GM12864 (cell line): Measurements from ENCODE around the gene USP48.

ENCODE experiments used
- DNase-seq: peaks from one replicate; pipeline ENCODE4 v3.0.0-alpha.2; 2011; ENCODE audit warnings: low read depth
- H3K4me3 ChIP-seq: 2 replicates; pipeline ENCODE4 v1.5.1; 2011; ENCODE audit warnings: mild to moderate bottlenecking, low read depth, low read length, control low read depth
- TF ChIP-seq, protein P1 (sequence below): IDR thresholded peaks from 2 replicates; pipeline ENCODE4 v1.5.1; 2011; ENCODE audit warnings: low read depth, mild to moderate bottlenecking, moderate library complexity, low read length, control low read depth, inconsistent platforms; ENCODE audit errors: missing control alignments

The USP48 gene

DNA sequence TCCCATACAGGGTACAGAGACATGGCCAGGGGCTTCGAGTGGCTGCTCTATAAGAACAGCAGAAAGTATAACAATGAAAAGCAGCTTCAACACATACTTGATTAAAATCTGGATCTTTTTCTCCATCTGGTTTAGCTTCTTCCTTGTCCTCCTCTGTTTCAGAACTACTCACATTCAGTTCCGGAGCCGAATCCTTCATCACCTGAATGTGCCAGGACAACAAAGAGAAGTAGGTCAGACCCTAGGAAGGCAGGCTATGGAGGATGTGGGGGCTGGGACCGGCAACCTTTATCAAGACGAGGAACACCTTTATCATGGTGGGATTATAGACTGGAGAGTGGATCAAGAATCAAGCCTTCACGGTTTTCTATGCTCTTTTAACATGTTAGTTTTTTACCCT, 81.5 kb downstream of the USP48 start:
- TF ChIP-seq, protein P1, sequence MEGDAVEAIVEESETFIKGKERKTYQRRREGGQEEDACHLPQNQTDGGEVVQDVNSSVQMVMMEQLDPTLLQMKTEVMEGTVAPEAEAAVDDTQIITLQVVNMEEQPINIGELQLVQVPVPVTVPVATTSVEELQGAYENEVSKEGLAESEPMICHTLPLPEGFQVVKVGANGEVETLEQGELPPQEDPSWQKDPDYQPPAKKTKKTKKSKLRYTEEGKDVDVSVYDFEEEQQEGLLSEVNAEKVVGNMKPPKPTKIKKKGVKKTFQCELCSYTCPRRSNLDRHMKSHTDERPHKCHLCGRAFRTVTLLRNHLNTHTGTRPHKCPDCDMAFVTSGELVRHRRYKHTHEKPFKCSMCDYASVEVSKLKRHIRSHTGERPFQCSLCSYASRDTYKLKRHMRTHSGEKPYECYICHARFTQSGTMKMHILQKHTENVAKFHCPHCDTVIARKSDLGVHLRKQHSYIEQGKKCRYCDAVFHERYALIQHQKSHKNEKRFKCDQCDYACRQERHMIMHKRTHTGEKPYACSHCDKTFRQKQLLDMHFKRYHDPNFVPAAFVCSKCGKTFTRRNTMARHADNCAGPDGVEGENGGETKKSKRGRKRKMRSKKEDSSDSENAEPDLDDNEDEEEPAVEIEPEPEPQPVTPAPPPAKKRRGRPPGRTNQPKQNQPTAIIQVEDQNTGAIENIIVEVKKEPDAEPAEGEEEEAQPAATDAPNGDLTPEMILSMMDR = no peak
- DNase-seq = no peak
- no peak overlapping the region for H3K4me3 ChIP-seq

DNA sequence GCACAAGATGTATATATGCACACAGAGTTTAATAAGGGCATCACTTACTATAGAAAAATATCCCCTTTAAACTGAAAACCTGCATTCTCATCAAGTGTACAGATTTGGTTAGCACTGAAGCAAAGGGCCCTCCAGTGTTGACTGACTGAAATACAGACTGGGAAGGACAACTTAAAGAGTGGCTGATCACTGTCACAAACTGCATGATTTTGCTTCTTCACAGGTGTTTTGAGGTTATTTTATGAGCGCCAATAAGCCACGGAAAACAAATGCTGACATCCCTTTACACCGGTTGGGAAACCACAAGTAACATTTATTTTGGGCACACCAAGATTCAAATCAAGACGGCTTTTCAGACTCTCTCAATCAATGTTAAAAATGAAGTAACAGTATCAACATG, 82.9 kb downstream of the USP48 start:
- DNase-seq = no peak
- no peak overlapping the region for H3K4me3 ChIP-seq
- TF ChIP-seq, protein P1 = no peak

DNA sequence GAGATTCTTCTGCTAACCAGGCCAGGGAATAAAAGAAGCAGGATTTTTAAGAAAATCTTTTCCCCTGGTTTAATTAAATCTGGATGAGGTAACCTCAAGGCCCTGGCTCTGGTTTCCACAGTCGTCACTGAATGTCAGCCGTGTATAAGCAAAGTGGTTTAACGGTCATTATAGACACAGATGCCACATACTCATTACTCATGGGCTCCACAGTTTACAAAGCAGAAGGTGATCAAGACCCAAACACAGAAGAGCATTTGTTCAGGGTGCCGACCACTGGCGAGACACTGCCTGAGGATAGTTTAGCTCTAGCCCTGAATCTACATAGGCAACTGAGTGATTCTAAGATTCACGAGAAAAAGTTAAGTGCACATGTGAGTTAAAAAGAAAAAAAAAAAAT, 86.0 kb downstream of the USP48 start:
- no peak for DNase-seq

DNA sequence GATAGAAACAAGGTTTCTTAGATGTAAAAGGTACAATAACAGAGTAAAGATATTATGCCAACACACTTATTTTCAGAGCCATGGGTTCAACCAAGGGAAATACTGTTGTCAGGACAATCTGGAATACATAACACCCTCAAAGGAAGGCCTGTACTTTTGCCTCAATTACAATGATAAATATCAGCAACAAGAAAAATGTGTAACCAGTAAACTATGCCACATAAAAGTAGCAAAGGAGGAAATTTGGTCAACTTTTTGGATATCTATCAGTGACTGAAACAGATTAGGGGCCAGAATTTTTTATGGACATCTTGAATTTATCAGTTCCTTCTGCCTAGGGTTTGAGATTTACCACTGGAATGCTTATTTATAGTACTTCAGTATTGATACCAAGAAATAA, 89.2 kb downstream of the USP48 start:
- DNase-seq = no peak
- TF ChIP-seq, protein P1 = no peak
- H3K4me3 ChIP-seq = no peak overlapping the region

More for the DNA sequence above, 86.0 kb downstream of the USP48 start:
- TF ChIP-seq, protein P1 = no peak
- no peak overlapping the region for H3K4me3 ChIP-seq

DNA sequence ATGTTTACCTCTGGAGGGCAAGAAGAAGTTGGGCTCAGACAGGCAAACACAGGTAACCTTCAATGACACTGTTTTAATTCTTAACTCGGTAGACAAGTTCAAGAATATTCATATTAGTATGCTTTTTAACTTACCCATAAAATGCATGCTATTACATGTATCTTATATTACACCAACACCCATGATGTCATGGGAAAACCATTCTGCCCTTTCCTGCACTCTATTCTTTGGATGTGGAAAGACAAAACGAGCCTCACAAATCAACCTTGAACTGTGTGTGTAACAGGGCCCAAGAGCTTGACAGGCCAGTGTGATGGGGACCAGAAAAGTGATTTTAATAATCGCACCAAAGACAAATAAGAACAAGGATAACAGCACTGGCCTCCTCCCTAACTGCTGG, 91.2 kb downstream of the USP48 start:
- DNase-seq = no peak
- TF ChIP-seq, protein P1 = no peak
- no peak overlapping the region for H3K4me3 ChIP-seq

DNA sequence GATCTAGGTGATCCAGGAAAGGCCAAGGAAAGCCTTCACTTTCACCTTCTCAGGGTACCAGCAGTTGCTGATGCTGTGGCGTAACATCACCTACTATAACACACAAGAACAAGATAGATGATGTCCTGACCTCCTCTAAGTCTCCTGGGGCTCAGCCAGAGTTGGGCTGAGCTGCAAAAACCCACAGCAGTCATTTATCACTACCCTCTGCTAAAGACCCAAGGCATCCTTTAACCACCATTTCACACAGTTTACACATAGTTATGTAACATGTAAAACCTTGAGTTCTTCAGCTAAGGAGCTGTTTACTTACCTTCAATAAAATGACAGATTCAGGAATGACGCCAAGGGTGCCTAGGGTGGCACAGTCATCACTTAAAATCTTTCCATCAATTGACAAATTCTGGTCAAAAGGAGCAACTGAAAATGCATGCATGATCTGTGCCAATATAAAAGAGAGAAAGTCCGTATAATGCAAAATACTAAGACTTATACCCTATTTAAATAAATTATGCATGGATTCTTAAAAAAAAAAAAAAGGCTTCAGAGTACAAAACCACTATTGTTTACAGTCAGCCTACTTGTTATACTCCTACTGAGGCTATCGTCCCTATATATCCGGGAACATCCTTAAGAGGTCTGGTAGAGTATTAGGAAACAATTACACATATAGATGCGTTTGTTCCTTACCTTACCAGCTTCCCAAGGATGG, 93.1 kb downstream of the USP48 start:
- DNase-seq = no peak
- TF ChIP-seq, protein P1 = no peak
- no peak overlapping the region for H3K4me3 ChIP-seq

DNA sequence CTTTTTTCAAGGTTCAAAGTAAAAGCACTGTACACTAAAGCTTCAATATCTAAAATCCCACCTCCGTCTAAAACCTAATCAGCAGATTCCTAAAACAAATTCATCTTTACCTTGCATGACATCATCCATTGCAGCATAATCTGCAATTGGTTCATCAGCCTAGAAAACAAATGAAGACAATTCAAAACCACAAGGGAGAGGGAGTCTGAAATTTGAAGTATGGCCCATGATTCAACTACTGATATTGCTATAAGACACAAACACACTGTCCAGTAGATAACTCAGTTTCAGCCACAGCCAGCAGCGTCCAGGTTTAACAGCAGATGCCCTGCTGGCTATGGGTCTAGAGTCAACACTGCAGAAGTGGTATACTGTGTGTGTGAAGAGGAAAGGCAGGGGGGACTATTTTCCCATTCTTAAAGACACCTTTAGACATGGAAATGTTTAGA, 95.8 kb downstream of the USP48 start:
- no peak for DNase-seq

More for the DNA sequence above, 95.8 kb downstream of the USP48 start:
- no peak overlapping the region for H3K4me3 ChIP-seq
- TF ChIP-seq, protein P1 = no peak
